Cardiac septum (tissue), 1 donor: Measurements from ENCODE around the gene GDF15. TPM values are rescaled to one million over a fixed set of nuclear protein-coding genes. Genes with fewer than 3 reads are reported as not detected.

Experiments used
- DNase-seq: peaks from one replicate; pipeline ENCODE4 v3.0.0-alpha.2; 2020; ENCODE audit warnings: low spot score
- intact Hi-C: fragments of 100-400 bp; cut with DNase I; formaldehyde crosslinking; loops from one replicate; pipeline ENCODE4 v1.14.0; 2022
- microRNA-seq: library from miRNA; unstranded; fragments of <30 nt; microRNA quantifications from one replicate; pipeline ENCODE4 v1.2.0, GENCODE V29; 2020
- total RNA-seq: library from RNA; stranded (reverse); fragmentation: NEBNext Ultra II Directional; extraction: Animal tissue kit (Norgen Biotek cat#: 25700); gene quantifications from one replicate; pipeline ENCODE4 v1.2.1, GENCODE V29; 2021
- donor health status: DM: no; HTN: no; CAD: no.

GDF15 gene
- total RNA-seq, 1 donor from 2014 or later, result 4.3 TPM

- intact Hi-C loops, result no loop called here
These were observed 50.1 kb downstream of the GDF15 start for GRCh38 chr19:18435842-18436670.

GRCh38 chr19:18436671-18437490 is 50.9 kb downstream of the GDF15 start:
- intact Hi-C loops, result no loop called here
- DNase-seq, result no peak

More at GRCh38 chr19:18435842-18436670, 50.1 kb downstream of the GDF15 start:
- no peak for DNase-seq

GRCh38 chr19:18437491-18438330 is 51.8 kb downstream of the GDF15 start, which contains the start of gene ISYNA1:
TSS of gene ISYNA1 (minus strand) at chr19:18438133. CDS start at chr19:18437979, 154 bp downstream.
- no peak for DNase-seq
- intact Hi-C loops, result no loop called here

GRCh38 chr19:18438331-18439024 is 52.5 kb downstream of the GDF15 start:
- DNase-seq, result no peak
- intact Hi-C loops, result no loop called here

Small RNA genes within 50 kb of the gene (microRNA-seq; reads per million reads assigned to microRNA genes)
- gene MIR3189, result not detected

Other genes starting within 250 kb of the GDF15 start
- gene PIK3R2, start 233.0 kb upstream of the GDF15 start, total RNA-seq, result 28.3 TPM
- 14.6 TPM for gene IFI30, start 212.3 kb upstream of the GDF15 start, total RNA-seq
- 14.6 TPM for gene MPV17L2, start 192.9 kb upstream of the GDF15 start, total RNA-seq
- 21.7 TPM for gene RAB3A, start 182.1 kb upstream of the GDF15 start, total RNA-seq
- gene PDE4C, start 159.7 kb upstream of the GDF15 start, total RNA-seq, result 1.3 TPM
- 1.1 TPM for gene IQCN, start 111.7 kb upstream of the GDF15 start, total RNA-seq
- gene JUND, start 104.5 kb upstream of the GDF15 start, total RNA-seq, result 140 TPM
- gene LSM4, start 63.1 kb upstream of the GDF15 start, total RNA-seq, result 83.8 TPM
- gene PGPEP1, start 45.6 kb upstream of the GDF15 start, total RNA-seq, result 45.5 TPM
- 2.5 TPM for gene LRRC25, start 11.5 kb downstream of the GDF15 start, total RNA-seq
- 47.4 TPM for gene SSBP4, start 33.2 kb downstream of the GDF15 start, total RNA-seq
- gene ISYNA1, start 52.0 kb downstream of the GDF15 start, total RNA-seq, result 32.9 TPM
- gene ELL, start 135.9 kb downstream of the GDF15 start, total RNA-seq, result 9.9 TPM
- 161 TPM for gene FKBP8, start 157.4 kb downstream of the GDF15 start, total RNA-seq
- 59.6 TPM for gene KXD1, start 171.7 kb downstream of the GDF15 start, total RNA-seq
- gene UBA52, start 185.7 kb downstream of the GDF15 start, total RNA-seq, result 573 TPM
- 58.9 TPM for gene REX1BD, start 202.6 kb downstream of the GDF15 start, total RNA-seq
- gene CRLF1, start 220.6 kb downstream of the GDF15 start, total RNA-seq, result 29.6 TPM
- gene TMEM59L, start 226.7 kb downstream of the GDF15 start, total RNA-seq, result 3.0 TPM